DMS114 treated with DMSO at 0.1 percent for 48 hours (cell line): ENCODE measurements around the gene SPATA24.
"Not testable (repeated sequence)": the region's sequence is repeated elsewhere in the genome, so short reads cannot be mapped to it uniquely, and the experiment has no call there.

ENCODE experiments used
- DNase-seq: peaks from one replicate; lab custom pipeline; 2025; ENCODE audit not compliant: unreplicated experiment; lab: John Stamatoyannopoulos, UW

The SPATA24 gene

DNA sequence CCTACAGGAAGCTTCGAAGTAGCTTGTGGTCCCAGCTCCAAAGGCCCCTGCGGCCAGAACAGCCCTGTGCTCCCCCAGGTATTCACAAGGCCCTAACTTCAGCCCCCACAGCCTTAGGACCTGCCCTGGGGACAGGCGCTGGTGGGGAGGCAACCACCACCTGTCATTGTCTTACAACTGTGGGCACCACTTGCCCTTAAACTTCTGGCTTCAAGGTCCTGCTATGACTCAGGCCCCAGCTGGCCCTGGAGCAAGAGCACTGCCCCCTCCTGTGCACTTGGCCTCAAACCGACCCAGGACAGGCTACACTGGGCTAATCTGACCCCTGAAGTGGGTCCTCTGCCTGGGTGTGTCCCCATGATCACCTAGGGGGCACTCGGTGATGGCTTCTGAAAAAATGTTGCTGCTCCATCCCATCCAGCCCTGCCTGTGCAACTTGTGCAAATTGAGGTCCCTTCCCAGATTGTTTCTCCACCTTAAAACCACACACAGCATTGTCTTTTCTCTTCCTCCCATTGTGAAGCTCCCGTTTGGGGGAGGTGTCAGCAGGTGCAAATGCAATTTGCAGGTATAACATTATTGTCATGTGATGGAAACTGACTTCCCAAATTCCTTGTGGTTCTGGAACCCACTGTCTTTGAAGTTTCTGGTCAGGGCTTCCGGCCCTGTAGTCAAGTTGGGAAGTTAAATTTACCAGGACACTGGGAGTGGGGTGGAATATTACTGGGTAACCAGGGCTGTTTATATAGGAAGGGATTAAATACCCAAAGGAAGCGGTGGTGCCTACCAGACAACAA is 7.8 kb downstream of the SPATA24 start:
- no peak for DNase-seq

DNA sequence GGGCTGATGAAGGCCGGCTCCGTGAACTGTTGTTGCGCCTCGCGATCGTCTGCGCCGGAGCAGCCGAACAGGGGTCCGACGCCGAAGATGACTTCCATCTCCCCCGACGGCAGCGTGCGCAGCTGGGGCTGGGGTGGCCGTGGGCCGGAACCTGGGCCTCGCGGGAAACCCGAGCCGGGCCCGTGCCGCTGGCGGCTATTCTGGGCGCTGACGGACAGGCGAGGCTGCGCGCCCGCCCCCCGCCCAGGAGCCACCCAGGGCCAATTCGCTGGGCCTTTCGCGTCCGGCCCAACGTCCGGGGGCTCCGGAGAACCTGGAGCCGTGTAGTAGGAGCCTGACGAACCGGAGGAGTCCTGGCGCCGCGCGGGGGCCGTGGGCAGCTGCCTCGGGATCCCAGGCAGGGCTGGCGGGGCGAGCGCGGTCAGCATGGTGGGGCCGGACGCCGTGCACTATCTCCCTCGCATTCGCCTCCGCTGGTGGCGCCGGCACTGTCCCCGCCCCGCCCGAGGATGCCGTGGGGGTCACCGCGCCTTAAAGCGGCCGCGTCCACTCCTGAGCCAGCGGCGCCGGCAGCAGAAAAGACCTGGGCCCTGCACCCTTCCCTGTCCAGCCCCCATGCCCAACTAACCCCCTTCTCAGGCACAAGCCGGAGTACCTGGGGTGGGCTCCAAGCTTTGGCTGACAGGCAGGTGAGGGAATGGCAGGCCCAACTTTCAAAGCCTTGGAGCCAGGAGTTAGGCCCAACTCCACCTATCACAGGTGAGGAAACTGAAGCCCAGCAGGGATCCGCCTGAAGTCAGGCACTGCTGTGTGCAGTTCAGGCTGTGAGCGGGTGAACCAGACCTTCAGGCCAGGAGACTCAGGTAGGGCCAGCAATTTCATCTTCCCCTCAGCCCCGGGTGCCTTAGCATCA is 9.0 kb downstream of the SPATA24 start, which contains the start of gene PROB1:
TSS of gene PROB1 (minus strand) at position 451 of the 913 bp plus-strand sequence. CDS start at position 428, 23 bp downstream.
- DNase-seq = no peak

DNA sequence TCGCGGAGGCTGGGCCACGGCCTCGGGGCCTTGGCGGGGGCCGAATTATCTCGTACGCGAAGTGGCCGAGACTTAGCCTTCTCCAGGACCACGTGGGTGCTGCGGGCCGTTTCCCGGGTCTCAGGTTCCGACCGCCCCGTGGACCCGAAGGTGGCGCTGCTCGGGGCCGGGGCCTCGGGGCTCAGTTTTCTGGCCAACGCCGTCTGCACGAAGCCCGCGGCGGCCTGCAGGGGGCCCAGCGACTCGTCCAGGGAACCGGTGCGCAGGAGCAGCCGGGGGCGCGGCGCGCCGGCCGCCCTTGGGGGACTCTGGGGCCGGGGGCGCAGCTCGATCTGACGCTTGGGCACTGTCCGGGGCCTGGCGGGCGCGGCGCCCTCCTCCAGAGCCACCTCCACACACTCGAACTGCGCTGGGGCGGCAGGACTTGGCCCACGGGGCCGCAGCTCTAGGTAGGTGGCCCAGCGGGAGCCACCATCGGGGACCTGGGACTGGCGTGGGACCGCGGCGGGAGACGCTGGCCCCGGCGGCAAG is 9.7 kb downstream of the SPATA24 start:
- DNase-seq = no peak

- DNase-seq = no peak
Observed at GRCh38 chr5:139393497-139394122, 10.3 kb downstream of the SPATA24 start.

GRCh38 chr5:139392678-139393496 is 11.0 kb downstream of the SPATA24 start:
- peak; percentile 58 for DNase-seq

GRCh38 chr5:139392324-139392677 is 11.6 kb downstream of the SPATA24 start:
- no peak for DNase-seq

GRCh38 chr5:139391570-139392323 is 12.1 kb downstream of the SPATA24 start:
- no peak for DNase-seq

DNA sequence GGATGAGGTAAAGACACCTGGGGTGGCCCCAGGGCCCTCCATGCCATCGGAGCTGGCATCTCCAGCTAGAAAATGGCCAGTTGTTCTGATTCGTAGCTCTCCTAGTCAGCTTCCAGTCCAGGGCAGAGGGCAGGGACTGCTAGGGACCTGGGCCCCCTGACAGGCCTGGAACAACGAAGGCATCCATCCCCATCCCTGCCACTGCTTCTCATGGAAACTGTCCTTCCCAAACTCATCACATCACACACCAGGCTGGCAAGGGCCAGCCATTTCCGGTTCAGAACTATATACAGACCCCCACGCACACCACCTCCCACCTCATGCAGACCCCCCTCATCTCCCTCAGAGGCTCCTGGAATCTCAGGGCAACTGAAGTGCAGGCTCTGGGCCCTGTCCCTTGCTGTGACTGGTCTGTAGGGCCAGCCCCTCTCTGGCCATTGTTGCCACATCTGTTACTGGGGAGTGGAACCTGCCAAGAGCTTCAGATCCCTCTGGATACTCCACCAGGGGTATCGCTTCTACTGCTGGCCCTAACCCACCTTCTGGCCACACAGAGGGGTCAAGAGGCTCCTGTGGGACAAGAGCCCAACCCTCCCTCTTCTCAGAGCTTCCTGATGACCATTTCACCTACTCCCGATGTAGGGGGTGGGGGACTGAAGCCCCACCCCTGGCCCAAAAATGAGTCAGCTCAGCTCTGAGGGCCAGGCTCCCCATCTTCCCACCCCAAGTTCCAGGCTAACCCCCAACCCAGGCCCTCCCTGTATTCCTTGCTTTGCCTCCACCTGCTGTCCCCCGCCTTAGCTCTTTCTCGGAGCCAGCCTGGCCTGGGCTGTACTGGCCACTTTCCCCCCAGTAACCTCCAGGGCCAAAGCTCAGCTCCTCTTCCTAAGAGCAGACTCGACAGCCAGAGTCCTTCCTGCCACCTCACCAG is 13.0 kb downstream of the SPATA24 start:
- DNase-seq = no peak

DNA sequence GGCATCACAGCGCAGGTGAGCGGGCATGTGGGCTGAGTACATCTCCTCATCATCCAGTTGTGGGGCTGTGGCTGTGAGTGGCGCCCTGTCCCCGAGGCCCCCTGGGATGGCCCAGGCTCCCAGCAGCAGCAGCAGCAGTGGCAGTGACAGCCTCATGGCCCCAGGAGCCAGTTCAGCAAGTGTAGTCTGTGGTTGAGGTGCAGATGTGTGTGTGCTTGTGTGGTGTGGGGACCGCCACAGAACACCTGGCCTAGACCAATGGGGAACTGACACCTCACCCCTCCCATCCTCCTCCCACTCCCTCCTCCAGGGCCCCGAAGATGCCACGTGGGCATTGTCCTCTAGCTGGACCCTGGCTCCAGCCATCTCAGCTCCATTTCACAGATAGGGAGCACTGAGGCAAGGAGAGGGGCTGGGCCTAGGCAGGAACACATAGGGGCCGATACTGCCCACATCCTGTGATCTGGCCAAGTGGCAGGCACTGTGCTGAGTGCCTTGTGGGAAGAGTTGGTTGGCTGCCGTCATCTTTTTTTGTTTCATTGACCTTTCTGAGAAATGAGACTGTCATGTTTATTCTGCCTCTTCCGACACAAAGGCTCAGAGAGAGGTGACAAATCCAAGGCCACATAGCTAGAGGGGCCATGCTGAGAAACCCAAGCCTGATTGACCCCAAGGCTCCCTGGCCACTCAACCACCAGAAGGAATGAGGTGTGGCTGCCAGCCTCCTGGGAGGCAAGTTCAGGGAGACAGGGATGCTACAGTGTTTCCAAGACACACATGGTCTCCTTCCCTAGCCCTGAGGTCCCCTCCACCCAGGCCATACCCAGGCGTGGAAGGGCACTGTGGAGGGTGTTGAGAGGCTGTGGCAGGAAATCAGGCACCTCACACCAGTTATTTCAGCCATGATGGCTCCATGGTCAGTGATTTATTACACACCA is 13.9 kb downstream of the SPATA24 start, which contains the start of gene MZB1:
TSS of gene MZB1 (minus strand) at position 213 of the 938 bp plus-strand sequence. CDS start at position 156, 57 bp downstream.
- no peak for DNase-seq

DNA sequence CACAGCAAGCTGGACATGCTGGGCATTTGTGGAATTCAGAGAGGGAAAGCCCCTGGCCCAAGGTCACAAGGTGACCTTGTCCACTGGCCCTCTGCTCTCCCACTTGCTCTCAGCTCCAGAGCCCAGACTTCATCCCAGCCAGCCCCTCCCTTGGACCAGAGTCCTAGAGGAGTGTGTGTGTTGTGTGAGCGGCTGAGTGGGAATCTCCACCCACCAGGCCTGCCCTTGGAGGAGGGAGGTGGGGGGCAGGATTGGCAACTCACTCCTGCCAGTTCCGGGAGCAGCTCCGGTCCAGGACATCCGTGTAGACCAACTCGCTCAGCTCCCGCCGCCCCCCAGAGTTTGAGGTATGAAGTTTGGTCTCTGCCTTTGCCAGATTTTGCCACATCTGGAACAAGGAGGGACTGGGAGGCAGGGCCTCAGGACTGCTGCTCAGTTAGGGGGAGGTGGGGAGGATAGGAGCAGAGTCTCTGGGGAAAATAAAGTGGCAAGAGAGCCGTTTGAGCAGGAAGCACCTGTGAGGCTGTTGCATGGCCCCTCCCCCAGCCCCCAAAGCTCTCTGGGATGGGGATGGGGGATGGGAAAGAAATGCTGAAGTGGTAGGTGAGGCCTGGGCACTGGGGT is 15.6 kb downstream of the SPATA24 start:
- no peak for DNase-seq

- no peak for DNase-seq
Observed at GRCh38 chr5:139387611-139388197, 16.2 kb downstream of the SPATA24 start.

- not testable (repeated sequence) for DNase-seq
Observed at GRCh38 chr5:139386956-139387355, 16.9 kb downstream of the SPATA24 start.

DNA sequence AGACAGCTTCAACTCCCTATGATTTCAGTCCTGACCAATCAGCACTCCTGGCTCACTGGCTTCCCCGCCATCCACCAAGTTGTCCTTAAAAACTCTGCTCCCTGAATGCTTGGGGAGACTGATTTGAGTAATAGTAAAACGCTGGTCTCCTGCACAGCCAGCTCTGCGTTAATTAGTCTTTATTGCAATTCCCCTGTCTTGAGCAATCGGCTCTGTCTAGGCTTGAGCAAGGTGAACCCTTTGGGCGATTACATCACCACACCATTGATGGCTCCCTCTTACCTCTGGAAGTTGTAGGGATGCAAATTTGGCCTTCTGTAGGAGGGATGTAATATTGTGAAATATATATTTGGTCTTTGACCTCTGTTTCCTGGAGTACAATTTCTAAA is 17.8 kb downstream of the SPATA24 start:
- no peak for DNase-seq

GRCh38 chr5:139385061-139386049 is 18.5 kb downstream of the SPATA24 start:
- DNase-seq = no peak

GRCh38 chr5:139384591-139385051 is 19.3 kb downstream of the SPATA24 start:
- no peak for DNase-seq
